ENCODE results near the gene SMIM22. TPM values are rescaled to one million over a fixed set of nuclear protein-coding genes. Genes with fewer than 3 reads are reported as not detected.
A peak's percentile ranks its signal among the peaks of the same experiment; 100 is the strongest.

SMIM22 gene, protein sequence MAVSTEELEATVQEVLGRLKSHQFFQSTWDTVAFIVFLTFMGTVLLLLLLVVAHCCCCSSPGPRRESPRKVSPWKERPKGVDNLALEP
- not detected in 2 replicates for total RNA-seq

DNA sequence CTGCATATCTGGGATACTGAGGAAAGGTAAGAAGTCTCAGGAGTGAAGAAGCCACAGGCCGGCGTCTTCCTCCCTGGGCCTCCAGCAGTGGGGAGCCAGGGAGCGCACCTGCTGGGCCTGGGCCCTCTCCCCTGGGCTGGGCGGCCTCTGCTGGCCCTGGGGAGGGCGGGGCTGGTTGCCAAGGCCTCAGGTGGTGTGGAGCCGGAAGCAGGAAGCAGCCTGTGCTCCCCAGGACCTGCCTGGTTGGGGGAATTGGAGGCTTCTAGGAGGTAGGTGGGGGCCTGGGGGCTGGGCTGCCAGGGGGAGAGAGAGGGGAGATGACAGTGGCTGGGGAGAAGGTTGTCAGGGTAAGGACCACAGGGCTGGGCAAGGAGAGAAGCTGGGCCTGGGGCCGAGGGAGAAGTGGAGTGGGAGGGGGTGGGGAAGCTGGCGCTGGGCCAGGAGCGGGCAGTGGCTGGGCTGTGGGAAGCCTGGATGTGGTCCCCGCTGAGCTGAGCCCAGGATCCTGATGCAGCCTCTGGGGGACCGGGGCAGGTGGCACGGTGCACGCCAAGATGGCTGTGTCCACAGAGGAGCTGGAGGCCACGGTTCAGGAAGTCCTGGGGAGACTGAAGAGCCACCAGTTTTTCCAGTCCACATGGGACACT, at the start of gene SMIM22:
SMIM22 (plus strand) TSS at position 189 of the 647 bp plus-strand sequence; CDS start at position 555, 366 bp downstream.
- DNase-seq (ENCODE audit: low read depth in 2 of 2): no peak

DNA sequence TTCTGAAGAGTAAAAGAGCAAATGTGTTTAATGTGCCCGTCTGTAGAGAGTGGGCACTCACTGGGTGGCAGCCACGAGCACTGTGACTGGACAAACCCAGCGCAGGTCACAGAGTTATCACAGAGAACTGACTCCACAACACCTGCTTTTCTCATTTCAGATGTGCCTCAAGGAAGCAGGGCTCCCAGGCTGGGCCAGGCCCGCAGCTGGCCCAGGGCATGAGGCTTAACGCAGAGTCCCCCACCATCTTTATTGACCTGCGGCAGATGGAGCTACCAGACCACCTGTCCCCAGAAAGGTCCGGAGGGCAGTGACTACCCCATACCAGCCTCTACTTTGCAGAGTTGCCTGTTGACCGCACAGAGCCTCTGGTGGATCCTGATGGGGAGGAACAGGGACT, 49.0 kb upstream of the SMIM22 start:
- DNase-seq (ENCODE audit: low read depth in 2 of 2): no peak

DNA sequence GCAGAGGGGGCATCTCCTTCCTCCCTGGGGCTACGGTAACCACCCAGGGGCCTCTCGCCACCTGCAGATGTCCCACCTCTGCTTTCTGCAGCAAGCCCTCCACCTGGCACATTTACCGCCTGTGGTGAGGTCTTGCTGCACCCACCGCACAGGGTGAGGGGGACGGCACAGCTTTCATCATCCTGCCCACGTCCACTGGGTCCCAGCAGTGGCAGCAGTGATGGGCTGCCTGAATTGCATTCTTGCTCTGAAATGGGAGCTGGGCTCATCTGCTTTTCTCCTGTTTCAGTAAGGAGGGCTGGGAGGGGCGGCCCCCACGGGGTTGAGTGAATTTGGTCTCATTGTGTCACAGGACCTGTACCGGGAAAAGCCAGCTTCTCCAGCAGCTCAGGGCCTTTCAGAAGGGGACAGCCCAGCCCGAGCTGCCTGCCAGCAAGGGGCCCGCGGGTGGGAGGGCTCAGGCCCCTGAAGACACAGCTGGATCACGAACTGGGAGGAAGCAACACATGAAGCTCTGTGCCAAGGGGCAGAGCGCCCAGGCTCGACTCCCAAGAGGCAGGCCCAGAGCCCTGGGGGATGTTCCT, 48.1 kb upstream of the SMIM22 start:
- DNase-seq (ENCODE audit: low read depth in 2 of 2): no peak

DNA sequence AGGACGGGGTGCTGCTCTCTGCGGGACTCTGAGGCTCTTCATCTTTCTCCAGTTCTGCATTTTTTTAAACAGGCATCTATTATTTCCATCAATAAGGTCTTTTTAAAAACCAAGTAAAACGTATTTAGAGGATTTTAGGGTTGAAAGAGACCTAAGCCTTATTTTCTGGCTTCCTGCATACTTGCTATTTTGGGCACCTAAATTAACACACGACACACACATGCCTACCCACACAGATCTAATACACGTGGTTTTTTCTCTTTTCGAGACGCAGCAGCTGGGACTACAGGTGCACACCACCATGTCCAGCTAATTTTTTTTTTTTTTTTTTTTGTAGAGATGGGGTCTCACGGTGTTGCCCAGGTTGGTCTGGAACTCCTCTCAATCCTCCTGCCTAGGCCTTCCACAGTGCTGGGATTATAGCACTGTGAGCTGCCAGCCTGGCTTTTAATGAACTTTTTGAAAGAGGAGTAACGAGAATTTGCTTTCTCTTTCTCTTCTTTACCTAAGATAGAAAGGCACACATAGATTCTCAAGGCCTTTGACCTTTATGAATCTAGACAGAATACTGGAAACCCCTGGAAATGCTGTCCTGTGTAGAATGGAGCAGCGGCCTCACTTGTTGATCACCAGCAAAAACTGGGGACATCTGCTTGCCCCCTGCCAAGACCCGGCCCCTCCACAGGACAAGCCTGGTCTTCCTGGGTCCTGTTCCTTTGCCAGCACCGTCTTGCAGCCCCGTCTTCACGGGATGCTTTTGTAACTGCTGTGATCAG, 47.1 kb upstream of the SMIM22 start:
- DNase-seq (ENCODE audit: low read depth in 2 of 2): no peak

DNA sequence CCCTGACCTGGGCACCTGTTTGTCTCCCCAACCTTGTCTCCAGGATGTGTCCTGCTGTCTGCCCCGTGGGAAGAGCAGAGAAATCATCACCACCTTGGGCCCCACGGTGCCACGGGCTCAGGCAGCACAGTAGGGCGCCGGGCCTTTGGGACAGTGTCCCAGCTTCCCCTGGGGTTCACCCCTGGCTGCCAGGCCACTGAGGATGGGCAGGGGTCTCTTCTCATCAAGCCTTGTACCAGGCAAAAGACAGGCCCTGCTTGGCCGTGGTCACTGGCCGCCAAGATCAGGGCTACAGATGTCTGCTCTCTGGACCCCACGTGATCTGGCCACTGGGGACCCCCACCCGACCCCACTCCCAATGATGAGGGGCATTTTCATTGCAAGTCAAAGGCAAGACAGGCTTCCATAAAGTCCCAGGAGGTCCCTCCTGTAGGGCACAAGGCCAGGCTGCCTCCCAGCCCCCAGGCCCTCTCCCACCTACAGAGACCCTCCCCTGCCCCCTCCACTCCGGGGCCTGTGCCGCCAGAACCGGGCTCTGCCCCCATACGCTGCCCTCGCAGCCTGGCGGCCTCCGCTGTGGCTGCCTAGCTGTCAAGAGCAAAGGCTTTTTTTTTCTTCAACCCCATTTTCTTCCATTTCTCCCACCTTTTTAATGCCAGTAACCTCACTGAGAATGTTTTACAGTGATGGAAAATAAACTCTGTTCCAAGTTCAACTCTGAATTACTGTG, 46.3 kb upstream of the SMIM22 start:
- DNase-seq (ENCODE audit: low read depth in 2 of 2): no peak

DNA sequence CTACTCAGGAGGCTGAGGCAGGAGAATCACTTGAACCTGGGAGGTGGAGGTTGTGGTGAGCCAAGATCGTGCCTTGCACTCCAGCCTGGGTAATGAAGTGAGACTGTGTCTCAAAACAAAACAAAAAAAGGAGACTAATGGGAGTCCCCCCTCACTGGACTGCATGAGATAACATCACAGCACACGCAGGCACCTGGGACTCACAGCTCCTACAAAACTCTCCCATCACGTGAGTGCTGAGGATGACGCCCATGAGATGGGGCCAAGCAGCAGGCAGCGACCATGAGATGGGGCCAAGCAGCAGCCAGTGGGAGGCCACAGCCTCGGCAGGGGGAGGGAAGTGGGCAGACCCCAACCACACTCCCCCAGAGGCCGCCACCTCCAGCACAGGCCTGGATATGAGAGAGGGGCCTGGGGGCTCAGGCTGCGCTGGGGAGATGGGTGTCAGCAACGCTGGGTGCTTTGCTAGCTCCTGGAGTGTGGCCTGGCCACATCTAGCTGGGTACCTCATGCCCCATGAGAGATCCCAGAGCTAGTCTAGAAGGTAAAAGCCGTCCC, 45.4 kb upstream of the SMIM22 start:
- no peak for DNase-seq (ENCODE audit: low read depth in 2 of 2)

DNA sequence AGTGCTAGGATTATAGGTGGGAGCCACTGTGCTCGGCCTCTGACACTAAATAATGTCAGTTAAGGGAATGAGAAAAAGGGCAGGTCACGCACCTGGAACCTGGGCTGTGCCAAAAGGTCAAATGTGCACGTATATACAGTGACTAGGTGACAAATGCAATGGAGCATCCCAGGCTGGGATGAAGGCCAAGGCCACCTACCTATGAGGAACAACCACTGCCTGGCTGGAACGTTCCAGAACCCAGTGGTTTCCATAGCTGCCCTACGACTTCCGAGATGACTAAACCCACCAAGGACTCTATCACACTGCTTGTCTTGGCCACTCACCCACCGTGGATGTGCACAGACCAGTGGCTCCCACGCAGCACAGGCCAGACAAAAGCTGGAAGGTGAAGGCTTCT, 44.3 kb upstream of the SMIM22 start:
- DNase-seq (ENCODE audit: low read depth in 2 of 2): no peak

DNA sequence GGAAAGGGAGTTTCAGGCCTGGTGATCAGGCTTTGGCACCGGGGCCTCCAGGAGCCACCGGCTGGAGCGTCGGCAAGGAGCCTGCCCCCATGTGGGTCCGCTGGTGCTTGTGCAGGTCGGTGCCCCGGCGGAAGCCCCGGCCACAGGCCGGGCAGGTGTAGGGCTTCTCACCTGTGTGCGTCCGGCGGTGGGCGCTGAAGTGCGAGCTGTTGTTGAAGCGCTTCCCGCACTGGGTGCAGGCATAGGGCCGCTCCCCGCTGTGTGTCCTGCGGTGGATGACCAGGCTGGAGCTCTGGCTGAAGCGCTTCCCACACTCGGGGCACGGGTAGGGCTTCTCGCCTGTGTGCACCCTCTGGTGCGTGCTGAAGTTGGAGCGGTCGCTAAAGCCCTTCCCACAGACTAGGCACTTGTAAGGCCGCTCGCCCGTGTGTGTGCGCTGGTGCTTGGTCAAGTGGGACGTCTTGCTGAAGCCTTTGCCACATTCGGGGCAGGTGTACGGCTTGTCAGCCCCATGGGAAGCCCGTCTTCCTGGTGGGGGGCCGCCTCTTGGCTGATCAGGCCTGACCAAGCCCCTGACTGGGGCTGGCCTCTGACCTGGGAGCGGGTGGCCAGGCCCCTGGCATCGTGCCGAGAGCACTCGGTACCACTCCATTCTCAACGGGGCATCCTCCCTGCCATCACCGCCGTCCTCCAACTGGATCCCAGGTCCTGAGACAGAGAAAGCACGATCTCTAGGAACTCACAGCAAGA, 42.6 kb upstream of the SMIM22 start:
- no peak for DNase-seq (ENCODE audit: low read depth in 2 of 2)

DNA sequence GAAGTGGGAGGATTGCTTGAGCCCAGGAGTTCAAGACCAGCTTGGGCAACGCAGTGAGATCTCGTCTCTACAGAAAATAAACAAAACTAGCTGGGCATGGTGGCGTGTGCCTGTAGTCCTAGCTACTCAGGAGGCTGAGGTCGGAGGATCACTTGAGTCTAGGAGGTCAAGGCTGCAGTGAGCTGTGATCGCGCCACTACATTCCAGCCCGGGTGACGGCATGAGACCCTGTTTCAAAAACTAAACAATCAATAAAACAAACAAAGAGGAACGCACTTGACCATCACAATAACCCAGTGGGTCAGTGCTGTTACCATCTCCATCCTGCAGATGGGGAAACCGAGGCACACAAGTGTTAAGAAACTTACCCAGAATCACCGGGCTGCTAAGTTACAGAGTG, 41.9 kb upstream of the SMIM22 start:
- no peak for DNase-seq (ENCODE audit: low read depth in 2 of 2)

DNA sequence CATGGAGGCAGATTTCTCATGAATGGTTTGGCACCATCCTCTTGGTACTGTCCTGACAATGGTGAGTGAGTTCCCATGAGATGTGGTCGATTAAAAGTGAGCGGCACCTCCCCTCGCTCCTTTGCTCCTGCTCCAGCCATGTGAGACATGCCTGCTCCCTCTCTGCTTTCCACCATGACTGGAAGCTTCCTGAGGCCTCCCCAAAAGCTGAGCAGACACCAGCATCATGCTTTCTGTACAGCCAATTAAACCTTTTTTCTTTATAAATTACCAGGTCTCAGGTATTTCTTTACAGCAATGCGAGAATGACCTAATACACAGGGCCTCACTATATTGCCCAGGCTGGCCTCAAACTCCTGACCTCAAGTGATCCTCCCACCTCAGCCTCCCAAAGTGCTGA, 40.3 kb upstream of the SMIM22 start:
- no peak for DNase-seq (ENCODE audit: low read depth in 2 of 2)

DNA sequence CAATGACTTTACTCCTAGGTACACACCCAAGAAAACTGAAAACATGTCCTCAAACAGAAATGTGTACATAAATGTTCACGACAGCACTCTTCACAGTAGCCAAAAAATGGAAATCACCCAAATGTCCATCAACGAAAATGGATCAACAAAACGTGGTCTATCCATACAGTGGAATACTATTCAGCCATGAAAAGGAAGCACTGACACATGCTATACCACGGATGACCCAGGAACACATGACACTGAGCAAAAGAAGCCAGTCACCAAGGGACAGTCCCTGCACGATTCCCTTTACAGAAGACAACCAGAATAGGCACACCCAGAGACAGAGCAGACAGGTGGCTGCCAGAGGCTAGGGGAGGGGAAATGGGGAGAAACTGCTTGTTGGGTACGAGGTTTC, 39.5 kb upstream of the SMIM22 start:
- no peak for DNase-seq (ENCODE audit: low read depth in 2 of 2)

DNA sequence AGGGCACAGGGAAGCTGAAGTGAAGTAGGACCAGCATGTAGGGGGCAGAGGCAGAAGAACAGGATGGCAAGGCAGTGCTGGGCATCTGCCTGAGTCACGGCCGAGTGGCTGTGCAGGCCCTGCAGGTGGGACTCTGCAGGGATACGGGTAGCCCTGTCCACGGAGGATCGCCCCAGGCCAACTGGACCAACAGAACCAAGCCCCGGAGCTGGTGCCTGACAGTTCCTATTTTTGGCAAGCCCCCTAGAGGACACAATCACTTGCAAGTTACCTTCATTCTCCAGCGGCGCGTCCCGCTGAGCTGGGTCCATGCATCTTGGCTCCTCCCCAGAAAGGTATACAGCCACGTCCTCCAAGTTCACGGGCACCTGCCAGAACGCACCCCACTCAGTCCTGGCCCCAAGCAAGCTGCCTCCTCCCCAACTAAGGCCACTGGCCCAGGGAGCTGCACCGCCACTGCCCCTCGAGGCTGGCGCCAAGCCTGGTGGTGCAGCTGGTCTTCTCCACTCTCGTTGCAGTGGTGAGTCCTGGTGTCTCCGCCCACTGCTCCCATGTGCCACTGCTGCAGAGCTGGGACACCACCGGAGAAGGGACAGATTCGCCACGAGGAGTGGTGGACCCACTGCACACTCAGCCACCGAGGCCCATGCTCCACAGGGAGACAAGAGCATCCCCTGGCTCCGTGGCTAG, 34.8 kb upstream of the SMIM22 start:
- no peak for DNase-seq (ENCODE audit: low read depth in 2 of 2)

DNA sequence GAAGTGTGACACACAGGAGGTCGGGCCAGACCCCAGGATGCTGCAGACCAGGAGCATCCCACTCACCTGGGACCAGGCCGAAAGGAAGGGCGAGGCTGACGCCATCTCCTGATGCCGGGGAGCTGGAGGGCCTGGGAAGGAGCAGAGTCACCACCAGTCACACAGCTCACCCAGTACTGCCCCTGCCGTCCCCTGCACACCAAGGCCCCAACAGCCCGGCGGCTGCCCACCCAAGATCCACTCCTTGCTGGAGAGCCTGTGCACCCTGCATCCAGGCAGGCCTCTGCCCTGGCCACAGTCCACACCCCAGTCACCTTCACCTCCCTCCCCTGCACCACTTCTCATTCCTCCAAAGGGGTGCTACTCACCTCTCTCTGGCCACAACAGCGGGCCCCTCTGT, 33.0 kb upstream of the SMIM22 start:
- DNase-seq (ENCODE audit: low read depth in 2 of 2): no peak

DNA sequence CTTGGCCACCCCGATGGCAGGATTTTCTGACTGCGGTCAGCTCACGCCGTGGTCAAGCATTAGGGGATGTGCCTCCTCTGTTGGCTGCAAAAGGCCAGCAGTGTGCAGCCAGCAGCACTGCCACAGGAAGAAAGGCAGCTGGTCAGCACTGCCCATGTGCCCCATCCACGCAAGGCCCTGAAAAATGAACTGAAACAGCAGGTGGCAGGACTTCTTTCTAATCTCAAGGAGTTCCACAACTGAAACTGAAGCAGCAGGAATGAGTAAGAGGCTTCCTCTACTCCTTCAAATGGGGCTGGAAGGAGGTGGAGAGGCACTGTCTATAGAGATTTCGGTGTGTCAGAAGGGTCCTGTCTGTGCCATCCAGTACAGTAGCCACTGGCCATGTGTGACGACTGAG, 31.4 kb upstream of the SMIM22 start:
- no peak for DNase-seq (ENCODE audit: low read depth in 2 of 2)

DNA sequence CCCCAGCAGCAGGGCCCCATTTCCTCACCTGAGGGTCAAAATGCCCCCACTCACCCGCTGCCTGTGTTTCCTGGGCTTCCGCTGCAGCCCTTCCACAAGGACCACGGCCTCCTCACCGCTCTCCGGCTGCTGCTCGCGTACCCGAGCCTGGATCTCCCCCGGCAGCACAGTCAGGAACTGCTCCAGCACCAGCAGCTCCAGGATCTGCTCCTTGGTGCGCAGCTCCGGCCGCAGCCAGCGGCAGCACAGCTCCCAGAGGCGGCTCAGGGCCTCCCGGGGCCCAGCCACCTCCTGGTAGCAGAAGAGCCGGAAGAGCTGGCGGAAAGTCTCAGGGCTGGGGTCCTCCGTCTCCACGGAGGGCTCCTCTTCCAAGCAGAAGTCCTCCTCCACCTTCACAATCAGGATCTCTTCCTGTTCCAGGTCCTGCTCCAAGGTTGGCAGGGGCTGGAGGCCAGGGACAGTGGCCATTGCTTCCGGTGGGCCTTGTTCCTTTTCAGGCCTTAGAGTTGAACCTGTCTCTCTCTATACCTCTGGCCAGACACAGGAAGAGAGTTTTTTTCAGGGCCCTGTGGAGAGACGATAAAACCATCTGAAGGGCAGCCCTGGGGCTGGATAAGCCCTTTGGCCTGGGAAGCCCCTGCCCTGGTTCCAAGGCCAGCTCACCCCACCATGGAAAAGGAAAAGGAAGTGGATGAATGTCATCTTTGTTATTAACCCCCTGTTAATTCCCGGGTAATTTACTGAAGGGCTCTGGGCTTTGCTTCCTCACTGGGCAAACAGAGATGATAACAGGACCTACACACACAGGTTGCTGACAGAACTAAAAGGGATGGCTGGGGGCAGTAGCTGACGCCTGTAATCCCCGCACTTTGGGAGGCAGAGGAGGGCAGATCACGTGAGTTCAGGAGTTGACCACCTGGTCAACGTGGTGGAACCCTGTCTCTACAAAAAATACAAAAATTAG, 29.4 kb upstream of the SMIM22 start:
- peak; percentile 10 to 19 for DNase-seq (ENCODE audit: low read depth in 2 of 2)

DNA sequence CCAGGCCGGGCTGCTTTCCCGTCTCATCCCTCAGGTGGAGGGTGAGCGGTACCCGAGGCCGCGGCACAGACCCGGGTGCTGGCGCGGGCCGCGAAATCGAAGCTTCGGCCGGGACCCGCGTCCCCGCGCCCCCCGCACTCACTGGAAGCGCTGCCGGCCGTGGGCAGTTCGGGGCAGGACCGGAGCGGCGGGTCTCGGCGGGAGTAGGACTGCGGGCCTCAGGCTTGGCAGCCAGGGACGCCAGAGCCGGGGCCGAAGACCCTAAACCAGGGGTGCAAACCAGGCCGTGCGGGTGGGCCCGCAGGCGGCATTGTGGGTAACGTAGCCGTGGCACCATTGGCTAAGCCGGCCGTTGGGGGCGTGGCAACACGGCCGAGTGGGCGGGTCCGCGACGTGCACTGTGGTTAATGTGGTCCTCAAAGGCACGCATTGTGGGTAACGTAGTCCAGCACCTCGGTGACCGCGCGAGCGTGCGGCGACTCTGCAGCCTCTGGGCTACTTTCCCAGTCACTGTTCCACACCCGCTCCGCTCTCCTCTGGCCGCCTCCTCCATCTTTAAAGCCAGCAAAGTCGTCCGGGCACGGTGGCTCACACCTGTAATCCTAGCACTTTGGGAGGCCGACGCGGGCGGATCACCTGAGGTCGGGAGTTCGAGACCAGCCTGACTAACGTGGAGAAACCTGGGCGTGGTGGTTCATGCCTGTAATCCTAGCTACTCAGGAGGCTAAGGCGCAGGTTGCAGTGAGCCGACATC, 28.1 kb upstream of the SMIM22 start, which contains the start of gene ZNF500:
ZNF500 (minus strand) TSS at position 288 of the 754 bp plus-strand sequence. CDS start 1,184 bp downstream, outside the sequence.
- DNase-seq (ENCODE audit: low read depth in 2 of 2): peak; percentile 92 to 97

DNA sequence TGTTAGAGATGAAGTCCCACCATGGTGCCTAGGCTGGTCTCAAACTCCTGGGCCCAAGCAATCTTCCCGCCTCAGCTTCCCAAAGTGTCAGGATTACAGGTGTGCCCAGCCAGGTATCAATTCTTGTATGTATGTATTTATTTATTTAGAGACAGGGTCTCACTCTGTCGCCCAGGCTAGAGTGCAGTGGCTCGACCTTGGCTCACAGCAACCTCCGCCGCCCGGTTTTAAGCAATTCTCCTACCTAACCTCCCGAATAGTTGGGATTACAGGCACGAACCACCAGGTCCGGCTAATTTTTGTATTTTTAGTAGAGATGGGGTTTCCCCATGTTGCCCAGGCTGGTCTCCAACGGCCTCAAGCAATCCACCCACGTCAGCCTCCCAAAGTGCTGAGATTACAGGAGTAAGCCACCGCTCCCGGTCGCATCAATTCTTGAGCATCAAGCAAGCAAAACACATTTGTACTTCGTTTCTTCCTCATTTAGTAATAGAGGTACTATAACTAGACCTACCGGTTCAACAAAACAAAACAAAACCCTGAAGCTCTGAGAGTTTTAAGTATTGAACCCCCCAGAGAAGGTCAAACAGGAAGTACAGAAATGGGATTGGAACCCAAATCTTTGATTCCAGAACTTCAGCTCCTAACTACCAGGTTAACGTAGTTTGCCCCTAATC, 27.2 kb upstream of the SMIM22 start:
- peak in 1 of 2 donors; percentile 24 for DNase-seq (ENCODE audit: low read depth in 2 of 2)

All from dermis microvascular lymphatic vessel endothelial cell (primary cell).